Measurements from ENCODE around the gene RPL18A.

RPL18A gene

DNA sequence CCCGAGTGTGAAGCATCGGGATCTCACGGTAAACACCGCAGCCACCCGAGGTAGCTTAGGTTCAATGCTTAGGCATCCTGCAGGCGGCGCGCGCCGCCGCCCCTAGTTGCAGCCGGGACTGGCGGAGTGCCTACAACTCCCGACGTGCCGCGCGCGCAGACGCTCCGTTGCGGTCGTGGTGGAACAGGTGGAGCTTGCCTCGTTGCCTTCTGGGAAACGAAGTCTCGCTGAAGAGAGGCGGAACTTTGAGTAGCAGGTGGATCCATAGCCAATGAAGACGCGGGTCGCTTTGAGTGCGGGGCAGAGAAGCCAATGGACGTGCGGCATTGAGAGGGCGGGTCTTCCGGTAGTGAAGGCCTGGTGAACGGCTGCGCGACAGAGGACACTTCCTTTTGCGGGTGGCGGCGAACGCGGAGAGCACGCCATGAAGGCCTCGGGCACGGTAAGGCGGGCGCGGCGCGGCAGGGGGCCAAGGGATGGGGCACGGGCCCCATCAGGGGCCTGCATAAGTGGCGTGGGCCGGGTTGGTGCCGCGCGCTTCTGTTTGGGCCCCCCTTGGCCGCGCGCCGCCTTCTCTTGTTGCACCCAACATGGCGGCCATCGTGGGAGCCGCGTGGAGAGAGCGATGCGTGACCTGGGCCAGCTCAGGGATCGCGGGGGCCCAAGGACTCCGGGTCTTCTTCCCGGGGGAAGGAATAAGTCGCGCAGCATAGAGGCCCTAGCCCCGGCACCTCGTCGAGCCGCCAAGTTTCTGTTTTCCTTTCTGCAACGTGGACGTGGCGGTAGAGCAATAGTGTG is at the start of gene RPL18A:
Gene RPL18A (plus strand): TSS at position 378 of the 798 bp plus-strand sequence. CDS start 47 bp downstream, at position 425.
- DNase-seq (ENCODE audit: low spot score), result peak; percentile 100

DNA sequence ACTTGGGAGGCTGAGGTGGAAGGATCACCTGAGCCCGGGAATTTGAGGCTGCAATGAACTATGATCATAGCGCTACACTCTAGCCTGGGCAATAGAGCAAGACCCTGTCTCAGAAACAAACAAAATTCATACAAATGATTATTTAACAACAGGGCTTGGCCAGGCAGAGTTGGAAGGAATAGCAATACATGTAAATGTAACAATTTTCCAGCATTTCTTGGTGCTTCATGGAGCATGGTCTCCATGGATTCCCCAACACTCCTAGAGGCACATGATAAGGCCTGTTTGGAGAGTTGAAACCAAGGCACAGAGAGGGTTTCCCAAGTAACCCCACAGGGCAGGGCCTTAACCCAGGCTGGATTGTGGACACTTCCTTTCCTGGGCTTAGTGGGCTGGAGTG is 48.6 kb upstream of the RPL18A start:
- no peak for DNase-seq (ENCODE audit: low spot score)

- no peak for DNase-seq (ENCODE audit: low spot score)
Measured at GRCh38 chr19:17811681-17812080, 48.0 kb upstream of the RPL18A start.

DNA sequence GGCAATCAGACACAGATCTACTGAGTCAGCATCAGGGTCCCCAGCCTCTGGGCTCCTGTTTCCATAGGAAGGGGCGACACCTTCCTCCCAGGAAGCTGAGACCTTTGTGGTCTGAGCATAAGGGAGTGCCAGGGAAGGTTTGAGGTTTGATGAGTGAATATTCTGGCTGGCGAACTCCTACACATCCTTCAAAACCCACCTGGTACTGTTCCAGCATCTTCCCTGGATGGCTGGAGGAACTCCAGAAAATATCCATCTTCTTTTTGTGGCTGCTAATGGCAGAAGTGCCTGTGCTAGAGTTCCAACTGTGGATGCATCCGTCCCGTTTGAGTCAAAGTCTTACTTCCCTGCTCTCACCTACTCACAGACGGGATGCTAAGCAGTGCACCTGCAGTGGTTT is 47.6 kb upstream of the RPL18A start:
- DNase-seq (ENCODE audit: low spot score), result no peak

DNA sequence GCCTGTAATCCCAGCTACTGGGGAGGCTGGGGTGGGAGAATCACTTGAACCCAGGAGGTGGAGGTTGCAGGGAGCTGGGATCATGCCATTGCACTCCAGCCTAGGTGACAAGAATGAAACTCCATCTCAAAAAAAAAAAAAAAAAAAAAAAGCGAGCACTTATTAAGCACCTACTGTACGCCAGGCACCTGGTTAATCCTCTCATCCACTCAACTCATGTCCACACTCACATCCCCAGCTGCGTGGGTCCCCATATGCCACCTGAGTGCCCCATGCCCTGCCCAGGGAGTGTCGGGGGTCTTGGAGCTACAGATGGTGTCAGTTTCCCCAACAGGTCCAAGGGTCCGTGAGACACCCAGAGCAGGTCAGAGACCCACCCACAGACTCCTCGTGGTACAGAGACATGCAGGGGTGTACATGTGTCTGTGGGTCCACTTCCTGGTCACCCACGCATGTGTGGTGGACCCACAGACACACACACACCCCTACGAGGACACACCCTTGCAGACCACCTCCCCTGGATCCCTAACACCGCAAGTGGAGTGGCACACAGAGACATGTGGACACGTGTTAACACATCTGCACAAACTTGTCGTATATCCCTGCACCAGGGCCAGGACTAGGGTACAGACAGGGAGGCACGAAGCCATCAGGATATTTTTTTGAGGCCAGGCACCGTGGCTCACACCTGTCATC is 41.9 kb upstream of the RPL18A start:
- no peak for DNase-seq (ENCODE audit: low spot score)

GRCh38 chr19:17821190-17821589 is 38.5 kb upstream of the RPL18A start, which contains the start of gene INSL3:
Gene INSL3 (minus strand): TSS chr19:17821519. CDS start chr19:17821506, 13 bp downstream.
- no peak for DNase-seq (ENCODE audit: low spot score)

GRCh38 chr19:17824339-17824738 is 35.4 kb upstream of the RPL18A start:
- no peak for DNase-seq (ENCODE audit: low spot score)

- DNase-seq (ENCODE audit: low spot score), result no peak
Measured at GRCh38 chr19:17826508-17827056, 33.1 kb upstream of the RPL18A start.

DNA sequence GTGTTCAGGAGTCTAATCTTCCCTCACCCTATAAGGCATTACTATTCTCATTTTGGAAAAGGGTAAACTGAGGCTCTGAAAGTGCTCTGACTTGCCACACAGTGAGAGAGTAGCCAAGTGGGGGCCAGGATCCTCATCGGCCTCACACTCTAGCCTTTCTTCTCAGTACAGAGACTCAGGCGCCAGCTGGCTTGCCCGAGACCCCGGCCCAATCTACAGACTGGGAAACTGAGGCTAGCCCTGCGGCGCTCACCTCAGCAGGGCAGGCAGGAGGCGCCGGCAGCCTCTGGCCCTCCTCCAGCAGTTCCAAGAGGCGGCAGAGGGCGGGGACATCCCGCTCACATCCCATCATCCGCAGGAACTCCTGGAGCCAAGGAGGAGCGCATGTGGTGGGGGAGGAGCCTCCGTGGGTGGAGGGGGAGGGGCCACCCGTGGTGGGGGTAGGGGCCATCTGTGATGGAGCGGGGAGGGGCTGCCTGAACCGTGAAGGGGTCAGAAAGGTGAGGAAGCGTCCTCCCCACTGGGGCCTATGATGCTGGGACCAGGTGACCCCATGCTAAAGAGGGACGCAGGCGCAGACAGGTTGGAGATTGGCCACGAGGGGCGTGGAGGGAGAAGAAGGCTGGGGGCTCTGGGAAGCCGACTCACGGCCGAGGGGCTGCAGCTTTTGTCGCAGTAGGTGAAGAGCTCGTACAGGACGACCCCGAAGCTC is 29.7 kb upstream of the RPL18A start:
- DNase-seq (ENCODE audit: low spot score), result peak; percentile 44

- DNase-seq (ENCODE audit: low spot score), result peak; percentile 92
Measured at GRCh38 chr19:17830567-17831418, 28.9 kb upstream of the RPL18A start.

DNA sequence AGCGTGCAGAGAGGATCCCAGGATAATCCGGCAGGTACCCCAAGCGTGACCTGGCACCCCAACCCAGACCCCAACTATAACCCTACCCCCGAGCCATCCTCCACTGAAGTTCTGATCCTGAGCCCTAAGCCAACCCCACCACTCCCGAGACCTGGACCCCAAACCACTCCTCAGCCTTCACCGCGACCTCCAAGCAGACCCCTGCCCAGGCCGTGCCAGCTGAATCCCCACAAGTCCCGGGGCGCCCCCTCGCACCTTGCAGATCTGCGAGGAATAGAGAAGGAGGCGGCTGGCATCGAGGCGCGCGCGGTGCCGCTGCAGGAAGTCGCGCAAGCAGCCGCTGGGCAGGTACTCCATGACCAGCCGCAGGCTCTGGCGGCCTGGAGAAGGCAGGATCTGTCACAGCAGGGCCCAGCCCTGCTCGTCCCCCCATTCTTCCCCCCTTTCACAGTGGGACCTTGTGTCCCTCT is 28.3 kb upstream of the RPL18A start:
- no peak for DNase-seq (ENCODE audit: low spot score)

DNA sequence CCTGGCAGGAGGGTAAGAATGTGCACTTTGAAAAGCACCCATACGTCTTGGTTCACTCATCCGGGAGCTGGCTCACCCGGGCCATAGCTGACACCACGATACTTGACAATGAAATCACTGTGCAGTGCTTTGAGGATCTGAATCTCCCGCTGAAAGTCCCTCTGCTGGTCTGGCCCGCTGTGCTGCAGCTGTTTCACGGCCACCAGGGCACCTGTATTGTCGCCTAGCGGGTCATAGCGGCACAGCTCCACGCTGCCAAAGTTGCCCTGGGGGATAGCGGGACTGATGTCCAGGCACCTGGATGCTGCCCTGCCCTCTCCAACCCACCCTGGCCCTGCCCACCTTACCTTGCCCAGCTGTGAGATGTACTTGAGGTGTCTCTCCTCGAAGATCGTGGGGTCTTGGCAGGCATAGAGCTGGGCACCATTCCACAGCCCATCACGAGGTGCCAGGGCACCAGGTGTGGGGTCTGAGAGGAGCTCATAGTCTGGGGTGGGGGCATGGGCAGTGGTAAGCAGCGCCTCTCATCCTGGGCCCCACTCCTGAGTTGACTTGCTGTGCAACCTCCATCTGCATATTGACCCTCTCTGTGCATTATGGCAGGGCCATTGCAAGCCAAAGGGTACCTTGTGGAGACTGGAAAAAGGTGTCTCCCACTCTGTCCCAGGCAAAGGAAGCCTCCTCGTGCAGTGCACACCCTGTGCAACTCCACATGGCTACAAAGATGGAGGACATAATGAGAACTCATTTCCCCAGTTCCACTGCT is 27.1 kb upstream of the RPL18A start:
- no peak for DNase-seq (ENCODE audit: low spot score)

DNA sequence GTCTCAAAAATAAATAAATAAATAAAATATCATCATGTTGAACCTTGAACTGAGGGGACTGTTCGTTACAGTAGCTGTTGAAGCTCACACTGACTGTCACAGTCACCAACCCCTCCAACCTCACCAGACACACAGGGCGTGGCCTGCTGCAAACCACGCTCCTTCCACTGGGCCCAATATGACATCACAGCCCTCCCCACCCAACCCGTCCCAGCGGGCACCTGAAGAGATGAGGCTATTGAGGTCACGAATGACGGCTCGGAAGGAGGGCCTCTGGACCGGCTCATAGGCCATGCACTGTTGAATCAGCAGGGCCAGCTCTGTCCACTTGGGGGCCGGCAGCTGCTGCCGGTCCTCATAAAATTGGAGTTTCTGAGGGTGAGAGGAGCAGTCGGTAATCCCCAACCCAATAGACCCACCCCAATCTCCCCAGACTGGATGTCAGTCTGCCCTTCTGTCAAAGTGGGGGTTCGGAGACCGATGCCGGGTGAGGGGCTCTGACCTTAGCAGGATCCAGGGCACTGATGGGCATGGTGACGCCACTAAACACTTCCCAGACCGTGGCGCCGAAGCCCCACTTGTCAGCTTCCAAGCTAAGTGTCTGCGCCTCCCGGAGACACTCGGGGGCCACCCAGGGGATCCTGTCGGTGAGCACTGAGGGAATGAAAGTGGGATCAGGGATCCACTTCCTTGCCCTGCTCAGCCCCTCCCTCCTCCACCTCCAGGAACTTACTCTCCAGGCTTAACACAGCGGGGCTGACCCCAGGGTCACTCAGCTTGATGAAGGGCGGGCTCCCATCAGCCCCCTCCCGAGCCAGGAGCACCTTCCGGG is 25.1 kb upstream of the RPL18A start:
- DNase-seq (ENCODE audit: low spot score), result no peak

DNA sequence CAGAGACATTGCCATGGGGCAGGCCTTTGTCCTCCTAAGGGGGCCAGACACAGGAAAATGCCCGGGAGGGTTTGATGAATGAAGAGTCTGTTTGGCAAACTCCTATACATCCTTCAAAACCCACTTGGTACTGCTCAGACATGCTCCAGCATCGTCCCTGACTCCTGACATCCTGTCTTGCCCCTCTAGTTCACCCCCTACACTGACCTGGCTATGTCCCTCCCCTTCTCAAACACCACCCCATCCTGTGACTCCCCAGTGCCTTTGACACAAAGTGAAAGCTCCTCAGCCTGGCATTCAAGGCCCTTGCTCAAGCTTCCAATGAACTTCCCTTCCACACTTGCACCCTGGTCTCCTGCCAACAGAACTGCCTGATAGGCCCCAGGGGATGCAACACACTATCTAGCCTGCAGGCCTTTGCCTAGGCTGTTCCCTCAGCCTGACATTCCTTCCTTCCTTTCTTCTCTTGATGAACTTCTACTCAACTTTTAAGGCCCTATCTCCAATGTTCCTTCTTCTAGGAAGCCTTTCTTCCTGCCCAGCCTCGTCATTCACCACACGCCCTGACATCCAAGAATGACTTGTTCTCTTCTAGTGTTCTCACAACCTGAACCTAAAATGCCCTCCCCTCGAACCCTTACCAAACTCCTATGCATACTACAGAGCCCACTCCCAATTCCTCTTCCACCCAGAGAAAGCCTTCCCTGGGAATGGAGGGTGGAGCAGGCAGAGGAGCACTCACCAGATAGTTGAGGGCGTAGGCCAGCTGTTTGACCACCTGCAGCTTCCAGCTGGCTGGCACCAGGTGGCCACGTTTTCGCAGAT is 24.3 kb upstream of the RPL18A start:
- DNase-seq (ENCODE audit: low spot score), result no peak

GRCh38 chr19:17836530-17836929 is 23.2 kb upstream of the RPL18A start:
- DNase-seq (ENCODE audit: low spot score), result no peak

DNA sequence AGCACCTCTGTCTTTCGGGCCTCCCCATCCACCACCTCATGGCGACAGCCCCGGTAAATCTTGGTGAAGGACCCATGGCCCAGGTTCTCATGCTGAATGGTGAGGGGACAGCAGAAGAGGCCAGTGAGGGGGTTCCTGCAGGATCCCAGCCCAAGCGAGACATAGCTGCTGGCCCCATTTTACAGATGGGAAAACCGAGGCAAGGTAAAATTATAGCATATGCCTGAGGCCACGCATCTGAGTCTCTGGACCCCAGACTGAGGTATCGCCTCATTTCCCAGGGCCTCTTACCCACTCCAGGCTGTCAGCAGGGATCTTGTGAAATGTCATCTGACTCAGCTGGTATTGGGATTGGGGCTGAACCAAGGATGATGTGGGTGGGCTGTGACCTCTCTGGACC is 21.7 kb upstream of the RPL18A start:
- no peak for DNase-seq (ENCODE audit: low spot score)

DNA sequence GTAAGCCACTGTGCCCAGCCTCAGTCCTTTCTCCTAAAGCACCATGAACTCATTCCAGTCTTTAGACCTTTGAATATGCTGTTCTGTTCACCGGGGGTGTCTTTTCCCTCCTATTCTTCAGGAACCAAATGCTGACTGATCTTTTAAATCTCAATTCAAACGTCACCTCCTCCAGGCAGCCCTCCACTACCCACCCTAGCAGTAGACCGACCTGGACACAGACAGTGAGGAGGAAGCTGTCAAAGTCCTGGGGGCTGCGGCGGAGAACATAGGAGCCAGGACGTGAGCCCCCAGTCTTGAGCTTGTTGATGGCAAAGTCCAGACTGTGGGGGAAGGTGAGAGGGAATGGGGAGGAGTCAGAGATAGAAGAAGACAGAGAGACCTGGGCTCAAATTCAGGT is 19.7 kb upstream of the RPL18A start:
- DNase-seq (ENCODE audit: low spot score), result no peak

DNA sequence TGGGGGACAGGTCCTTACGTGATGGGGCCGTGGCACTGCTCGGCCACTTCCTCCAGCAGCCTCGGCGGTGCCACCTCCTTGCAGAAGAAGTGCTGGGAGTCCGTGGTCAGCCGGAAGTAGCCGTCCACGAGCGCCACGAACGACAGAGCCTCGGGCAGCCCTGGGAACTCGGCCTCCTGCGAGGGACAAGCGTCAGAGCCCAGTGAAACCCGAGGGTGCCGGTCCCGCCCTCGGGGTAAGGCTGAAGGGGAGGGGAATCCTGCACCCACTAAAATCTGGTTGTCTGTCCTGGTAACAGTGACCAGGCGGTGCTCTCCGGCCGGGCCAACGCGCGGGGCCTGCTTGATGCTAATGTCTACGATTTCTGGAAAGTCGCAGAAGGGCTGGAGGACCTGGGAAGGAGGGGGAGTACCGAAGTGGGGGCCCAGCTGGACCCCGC is 18.3 kb upstream of the RPL18A start:
- DNase-seq (ENCODE audit: low spot score), result no peak
